Tibial nerve (tissue), 4 donors: ENCODE measurements around the gene ADAMTS12.

Experiments used
- CTCF ChIP-seq, 5 experiments: fragments of 200-600 bp in 3 of 5; fragments of 450-650 bp in 2 of 5; sonication (generic) in 3 of 5; IDR thresholded peaks; one replicate each; pipeline ENCODE4 v1.5.1; 2016 to 2019; ENCODE audit warnings: antibody characterized with exemption in 5 of 5, mild to moderate bottlenecking in 3 of 5, moderate library complexity in 2 of 5
- EP300 ChIP-seq, 2 donors: sonication (generic); formaldehyde crosslinking; IDR thresholded peaks; one replicate each; pipeline ENCODE4 v1.6.1; 2017; ENCODE audit warnings: antibody characterized with exemption in 2 of 2, mild to moderate bottlenecking in 1 of 2
- POLR2A ChIP-seq, 2 donors: fragments of 450-650 bp; IDR thresholded peaks; one replicate each; pipeline ENCODE4 v1.6.1; 2017; ENCODE audit warnings: antibody characterized with exemption in 2 of 2, mild to moderate bottlenecking in 2 of 2, moderate library complexity in 2 of 2

- TF ChIP-seq CTCF (IDR thresholded peaks at IDR 0.05) (no peak), POLR2A (IDR thresholded peaks at IDR 0.05) (no peak), EP300 (IDR thresholded peaks at IDR 0.05) (no peak)
These were observed 341.7 kb downstream of the ADAMTS12 start for GRCh38 chr5:33549982-33550567.
